ENCODE data around the gene FSTL5.

- TF ChIP-seq EZH2 (IDR thresholded peaks at IDR 0.05; ENCODE audit: borderline replicate concordance, low read depth, low read length, severe bottlenecking) (no peak), CTCF (IDR thresholded peaks at IDR 0.05; ENCODE audit: borderline replicate concordance, extremely low read depth, low read length, poor library complexity, severe bottlenecking) (no peak)
These were observed 506.2 kb downstream of the FSTL5 start for GRCh38 chr4:161657616-161658015.

Data from DND-41 (cell line).